IPS-18c (cell line): ENCODE measurements around the gene COL1A2.

Experiments
- H3K4me3 ChIP-seq: 2 replicates; pipeline ENCODE4 v1.7.0; 2013; ENCODE audit warnings: low read depth, mild to moderate bottlenecking, low read length, moderate library complexity; ENCODE audit not compliant: insufficient read depth
- H3K9me3 ChIP-seq: one replicate; pipeline ENCODE4 v1.6.1; 2013; ENCODE audit warnings: mild to moderate bottlenecking, low read length, moderate library complexity; ENCODE audit not compliant: control insufficient read depth, insufficient read depth

COL1A2 gene

GRCh38 chr7:94441138-94441537 lies 46.4 kb downstream of the COL1A2 start:
- H3K4me3 ChIP-seq: no peak overlapping the region
- H3K9me3 ChIP-seq: no peaks in the 10 kb centered on the region

- Histone ChIP-seq H3K9me3 (no peaks in the 10 kb centered on the region), H3K4me3 (no peak overlapping the region)
Observed at GRCh38 chr7:94442639-94443038, 47.9 kb downstream of the COL1A2 start.

- Histone ChIP-seq H3K9me3 (no peaks in the 10 kb centered on the region), H3K4me3 (no peak overlapping the region)
Observed at GRCh38 chr7:94444813-94445212, 50.1 kb downstream of the COL1A2 start.

- Histone ChIP-seq H3K4me3 (no peak overlapping the region), H3K9me3 (no peaks in the 10 kb centered on the region)
Observed at GRCh38 chr7:94445696-94446194, 51.0 kb downstream of the COL1A2 start.

- no peaks in the 10 kb centered on the region for H3K9me3 ChIP-seq
- no peak overlapping the region for H3K4me3 ChIP-seq
Observed at GRCh38 chr7:94446308-94446707, 51.6 kb downstream of the COL1A2 start.

- H3K4me3 ChIP-seq: no peak overlapping the region
- no peaks in the 10 kb centered on the region for H3K9me3 ChIP-seq
Observed at GRCh38 chr7:94449151-94449725, 54.5 kb downstream of the COL1A2 start.

- no peak overlapping the region for H3K4me3 ChIP-seq
- H3K9me3 ChIP-seq: no peaks in the 10 kb centered on the region
Observed at GRCh38 chr7:94450044-94450697, 55.5 kb downstream of the COL1A2 start.

- Histone ChIP-seq H3K4me3 (no peak overlapping the region), H3K9me3 (no peaks in the 10 kb centered on the region)
Observed at GRCh38 chr7:94451187-94451586, 56.5 kb downstream of the COL1A2 start.

- no peaks in the 10 kb centered on the region for H3K9me3 ChIP-seq
- H3K4me3 ChIP-seq: no peak overlapping the region
Observed at GRCh38 chr7:94452239-94452638, 57.5 kb downstream of the COL1A2 start.

GRCh38 chr7:94453898-94454297 lies 59.2 kb downstream of the COL1A2 start:
- no peaks in the 10 kb centered on the region for H3K9me3 ChIP-seq
- no peak overlapping the region for H3K4me3 ChIP-seq

GRCh38 chr7:94458041-94458440 lies 63.3 kb downstream of the COL1A2 start:
- H3K9me3 ChIP-seq: peaks cover 2% of the 10 kb centered on the region
- no peak overlapping the region for H3K4me3 ChIP-seq

GRCh38 chr7:94466516-94466915 lies 71.8 kb downstream of the COL1A2 start:
- no peak overlapping the region for H3K4me3 ChIP-seq
- H3K9me3 ChIP-seq: no peaks in the 10 kb centered on the region

GRCh38 chr7:94471604-94472003 lies 76.9 kb downstream of the COL1A2 start:
- H3K9me3 ChIP-seq: no peaks in the 10 kb centered on the region
- H3K4me3 ChIP-seq: no peak overlapping the region

- H3K9me3 ChIP-seq: no peaks in the 10 kb centered on the region
- H3K4me3 ChIP-seq: no peak overlapping the region
Observed at GRCh38 chr7:94472608-94473007, 77.9 kb downstream of the COL1A2 start.

GRCh38 chr7:94476251-94476840 lies 81.7 kb downstream of the COL1A2 start:
- no peak overlapping the region for H3K4me3 ChIP-seq
- no peaks in the 10 kb centered on the region for H3K9me3 ChIP-seq

GRCh38 chr7:94477878-94478277 lies 83.2 kb downstream of the COL1A2 start:
- Histone ChIP-seq H3K9me3 (no peaks in the 10 kb centered on the region), H3K4me3 (no peak overlapping the region)

- Histone ChIP-seq H3K9me3 (no peaks in the 10 kb centered on the region), H3K4me3 (no peak overlapping the region)
Observed at GRCh38 chr7:94478648-94479214, 84.0 kb downstream of the COL1A2 start.
